GM23338 (cell line): ENCODE measurements around the gene NSA2. TPM values are rescaled to one million over a fixed set of nuclear protein-coding genes. Genes with fewer than 3 reads are reported as not detected.
A peak's percentile ranks its signal among the peaks of the same experiment; 100 is the strongest.
"Not testable (repeated sequence)": the region's sequence is repeated elsewhere in the genome, so short reads cannot be mapped to it uniquely, and the experiment has no call there.

Source experiments
- ATAC-seq: fragments of 200-7000 bp; cut with Tn5 transposase; 3 replicates; pipeline ENCODE4 v1.9.1; 2020
- DNase-seq: peaks from one replicate; pipeline ENCODE4 v3.0.0-alpha.2; 2015; ENCODE audit warnings: low spot score
- H2AFZ ChIP-seq: fragments of 200-600 bp; sonication (generic); 2 replicates; pipeline ENCODE4 v1.8.0; 2016; ENCODE audit warnings: antibody characterized with exemption, mild to moderate bottlenecking, moderate library complexity
- H3F3A ChIP-seq: fragments of 200-600 bp; sonication (generic); replicated peaks from 2 replicates; pipeline ENCODE4 v1.8.0; 2017; ENCODE audit warnings: antibody characterized with exemption, mixed run types, low read depth
- H3K27ac ChIP-seq: fragments of 200-600 bp; sonication (generic); 2 replicates; pipeline ENCODE4 v1.6.1; 2016; ENCODE audit warnings: low read depth
- H3K27me3 ChIP-seq: fragments of 200-600 bp; sonication (generic); 2 replicates; pipeline ENCODE4 v1.8.0; 2016; ENCODE audit warnings: mild to moderate bottlenecking, mixed run types, moderate library complexity; ENCODE audit not compliant: insufficient read depth
- H3K36me3 ChIP-seq: fragments of 200-600 bp; sonication (generic); 2 replicates; pipeline ENCODE4 v1.8.0; 2016; ENCODE audit warnings: mild to moderate bottlenecking; ENCODE audit not compliant: insufficient read depth
- H3K4me1 ChIP-seq: fragments of 200-600 bp; sonication (generic); 2 replicates; pipeline ENCODE4 v1.8.0; 2016; ENCODE audit warnings: mild to moderate bottlenecking, moderate library complexity; ENCODE audit not compliant: insufficient read depth
- H3K4me2 ChIP-seq: fragments of 200-600 bp; sonication (generic); 2 replicates; pipeline ENCODE4 v1.7.1; 2017; ENCODE audit warnings: mixed run types
- H3K4me3 ChIP-seq: fragments of 200-600 bp; sonication (generic); 2 replicates; pipeline ENCODE4 v1.6.1; 2016; ENCODE audit warnings: mixed run types
- H3K79me2 ChIP-seq: fragments of 200-600 bp; sonication (generic); replicated peaks from 2 replicates; pipeline ENCODE4 v1.8.0; 2017; ENCODE audit warnings: mild to moderate bottlenecking; ENCODE audit not compliant: insufficient read depth
- H3K9me2 ChIP-seq: fragments of 200-600 bp; sonication (generic); 2 replicates; pipeline ENCODE4 v1.8.0; 2017; ENCODE audit not compliant: insufficient read depth
- H4K20me1 ChIP-seq: fragments of 200-600 bp; sonication (generic); replicated peaks from 2 replicates; pipeline ENCODE4 v1.8.0; 2017; ENCODE audit warnings: mild to moderate bottlenecking; ENCODE audit not compliant: insufficient read depth
- H3K27ac Mint-ChIP-seq: 2 replicates; pipeline ENCODE4 v1.8.0; 2020; ENCODE audit warnings: inconsistent platforms, mild to moderate bottlenecking, moderate library complexity, mixed read lengths
- H3K27me3 Mint-ChIP-seq: 3 replicates; pipeline ENCODE4 v1.8.0; 2022; ENCODE audit warnings: low read depth, mild to moderate bottlenecking, moderate library complexity, mixed read lengths, inconsistent platforms; ENCODE audit not compliant: insufficient read depth, poor library complexity
- H3K36me3 Mint-ChIP-seq: 3 replicates; pipeline ENCODE4 v1.8.0; 2021; ENCODE audit warnings: low read depth, mild to moderate bottlenecking, inconsistent platforms, moderate library complexity, mixed read lengths
- H3K4me1 Mint-ChIP-seq: 3 replicates; pipeline ENCODE4 v1.8.0; 2020; ENCODE audit warnings: mild to moderate bottlenecking, inconsistent platforms, mixed read lengths
- H3K4me3 Mint-ChIP-seq: 3 replicates; pipeline ENCODE4 v1.8.0; 2021; ENCODE audit warnings: moderate library complexity, mild to moderate bottlenecking, inconsistent platforms, mixed read lengths
- H3K9me3 Mint-ChIP-seq: 3 replicates; pipeline ENCODE4 v1.8.0; 2020; ENCODE audit warnings: moderate library complexity, mild to moderate bottlenecking, inconsistent platforms, mixed read lengths
- EZH2 ChIP-seq: fragments of 200-600 bp; sonication (generic); IDR thresholded peaks from one replicate; pipeline ENCODE4 v1.8.0; 2017; ENCODE audit warnings: antibody characterized with exemption, mild to moderate bottlenecking, low read depth; ENCODE audit not compliant: unreplicated experiment
- NANOG ChIP-seq: IDR thresholded peaks from 2 replicates; pipeline ENCODE4 v1.6.1; 2016; ENCODE audit warnings: antibody characterized with exemption, borderline replicate concordance
- ZNF331 ChIP-seq: fragments of 250-450 bp; sonication (Bioruptor Pico); IDR thresholded peaks from 2 replicates; pipeline ENCODE4 v1.5.0; 2020; ENCODE audit warnings: low read depth, mild to moderate bottlenecking, moderate library complexity
- polyA plus RNA-seq: library from polyadenylated mRNA; unstranded; fragments of >200 nt; fragmentation: Nextera tagmentation; extraction: Ambion mirVana; gene quantifications from 2 replicates; pipeline ENCODE4 v1.2.1, GENCODE V29; 2016
- total RNA-seq: library from RNA; depleted of rRNA; stranded (reverse); fragments of >200 nt; shearing (Covaris generic); gene quantifications from 2 replicates; pipeline ENCODE4 v1.2.3, GENCODE V29; 2014
- TF ChIP-seq, protein P1 (sequence below): IDR thresholded peaks from one replicate; pipeline ENCODE4 v1.6.1; 2018; ENCODE audit warnings: antibody characterized with exemption; ENCODE audit not compliant: unreplicated experiment
- TF ChIP-seq, protein P2 (sequence below), 2 experiments: fragments of 200-600 bp in 1 of 2; sonication (generic) in 1 of 2; conservative IDR thresholded peaks; 2 replicates each; pipeline versions ENCODE4 v1.5.1 to v1.6.1; 2016 to 2017; ENCODE audit warnings: antibody characterized with exemption in 2 of 2, low read depth in 2 of 2, mild to moderate bottlenecking in 2 of 2, moderate library complexity in 1 of 2
- TF ChIP-seq, protein P3 (sequence below): IDR thresholded peaks from 2 replicates; pipeline ENCODE4 v1.6.1; 2016; ENCODE audit warnings: antibody characterized with exemption

The NSA2 gene
- total and polyA plus RNA-seq, 2 experiments from 2014 or later: 103 to 244 TPM

DNA sequence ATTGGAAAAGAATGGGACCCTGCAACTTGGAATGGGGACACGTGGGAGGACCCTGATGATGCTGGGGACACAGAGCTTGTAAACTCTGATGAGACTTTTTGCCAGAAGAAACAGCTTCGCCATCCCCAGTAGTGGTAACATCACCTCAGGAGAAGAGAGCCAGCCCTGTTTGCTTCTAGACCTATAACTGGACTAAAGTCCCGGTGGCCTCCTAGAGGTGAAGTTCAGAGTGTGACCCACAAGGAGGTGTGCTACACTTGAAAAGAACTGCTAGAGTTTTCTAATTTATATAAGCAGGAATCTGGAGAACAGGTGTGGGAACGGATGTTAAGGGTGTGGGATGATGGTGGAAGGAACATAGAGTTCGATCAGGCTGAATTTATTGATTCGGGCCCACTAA lies 19.8 kb downstream of the NSA2 start:
- H3F3A ChIP-seq: no peaks in the 10 kb centered on the region; the same call in 1 of the 2 replicates
- DNase-seq (no peak), ATAC-seq (no peak)
- peaks cover 88% of the 10 kb centered on the region for H3K36me3 Mint-ChIP-seq
- H3K27ac Mint-ChIP-seq: 0 out of 2 replicates have a peak overlapping the region, but pooled peaks have one; percentile 19
- H3K4me1 ChIP-seq: no peaks in the 10 kb centered on the region
- no peak overlapping the region for H3K4me3 Mint-ChIP-seq
- H3K4me1 Mint-ChIP-seq: peaks cover 3% of the 10 kb centered on the region; the same call in 1 of the 3 replicates
- no peaks in the 10 kb centered on the region for H3K27me3 ChIP-seq
- H3K27me3 Mint-ChIP-seq: peaks cover 10% of the 10 kb centered on the region
- H3K27ac ChIP-seq: no peak overlapping the region
- H3K36me3 ChIP-seq: peaks cover 49% of the 10 kb centered on the region
- no peak overlapping the region for H3K4me3 ChIP-seq
- H2AFZ ChIP-seq: no peak overlapping the region
- no peaks in the 10 kb centered on the region; the same call in 1 of the 2 replicates for H4K20me1 ChIP-seq
- peaks cover 8% of the 10 kb centered on the region for H3K79me2 ChIP-seq
- TF ChIP-seq, protein P1, sequence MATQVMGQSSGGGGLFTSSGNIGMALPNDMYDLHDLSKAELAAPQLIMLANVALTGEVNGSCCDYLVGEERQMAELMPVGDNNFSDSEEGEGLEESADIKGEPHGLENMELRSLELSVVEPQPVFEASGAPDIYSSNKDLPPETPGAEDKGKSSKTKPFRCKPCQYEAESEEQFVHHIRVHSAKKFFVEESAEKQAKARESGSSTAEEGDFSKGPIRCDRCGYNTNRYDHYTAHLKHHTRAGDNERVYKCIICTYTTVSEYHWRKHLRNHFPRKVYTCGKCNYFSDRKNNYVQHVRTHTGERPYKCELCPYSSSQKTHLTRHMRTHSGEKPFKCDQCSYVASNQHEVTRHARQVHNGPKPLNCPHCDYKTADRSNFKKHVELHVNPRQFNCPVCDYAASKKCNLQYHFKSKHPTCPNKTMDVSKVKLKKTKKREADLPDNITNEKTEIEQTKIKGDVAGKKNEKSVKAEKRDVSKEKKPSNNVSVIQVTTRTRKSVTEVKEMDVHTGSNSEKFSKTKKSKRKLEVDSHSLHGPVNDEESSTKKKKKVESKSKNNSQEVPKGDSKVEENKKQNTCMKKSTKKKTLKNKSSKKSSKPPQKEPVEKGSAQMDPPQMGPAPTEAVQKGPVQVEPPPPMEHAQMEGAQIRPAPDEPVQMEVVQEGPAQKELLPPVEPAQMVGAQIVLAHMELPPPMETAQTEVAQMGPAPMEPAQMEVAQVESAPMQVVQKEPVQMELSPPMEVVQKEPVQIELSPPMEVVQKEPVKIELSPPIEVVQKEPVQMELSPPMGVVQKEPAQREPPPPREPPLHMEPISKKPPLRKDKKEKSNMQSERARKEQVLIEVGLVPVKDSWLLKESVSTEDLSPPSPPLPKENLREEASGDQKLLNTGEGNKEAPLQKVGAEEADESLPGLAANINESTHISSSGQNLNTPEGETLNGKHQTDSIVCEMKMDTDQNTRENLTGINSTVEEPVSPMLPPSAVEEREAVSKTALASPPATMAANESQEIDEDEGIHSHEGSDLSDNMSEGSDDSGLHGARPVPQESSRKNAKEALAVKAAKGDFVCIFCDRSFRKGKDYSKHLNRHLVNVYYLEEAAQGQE: no peak
- TF ChIP-seq, protein P2, sequence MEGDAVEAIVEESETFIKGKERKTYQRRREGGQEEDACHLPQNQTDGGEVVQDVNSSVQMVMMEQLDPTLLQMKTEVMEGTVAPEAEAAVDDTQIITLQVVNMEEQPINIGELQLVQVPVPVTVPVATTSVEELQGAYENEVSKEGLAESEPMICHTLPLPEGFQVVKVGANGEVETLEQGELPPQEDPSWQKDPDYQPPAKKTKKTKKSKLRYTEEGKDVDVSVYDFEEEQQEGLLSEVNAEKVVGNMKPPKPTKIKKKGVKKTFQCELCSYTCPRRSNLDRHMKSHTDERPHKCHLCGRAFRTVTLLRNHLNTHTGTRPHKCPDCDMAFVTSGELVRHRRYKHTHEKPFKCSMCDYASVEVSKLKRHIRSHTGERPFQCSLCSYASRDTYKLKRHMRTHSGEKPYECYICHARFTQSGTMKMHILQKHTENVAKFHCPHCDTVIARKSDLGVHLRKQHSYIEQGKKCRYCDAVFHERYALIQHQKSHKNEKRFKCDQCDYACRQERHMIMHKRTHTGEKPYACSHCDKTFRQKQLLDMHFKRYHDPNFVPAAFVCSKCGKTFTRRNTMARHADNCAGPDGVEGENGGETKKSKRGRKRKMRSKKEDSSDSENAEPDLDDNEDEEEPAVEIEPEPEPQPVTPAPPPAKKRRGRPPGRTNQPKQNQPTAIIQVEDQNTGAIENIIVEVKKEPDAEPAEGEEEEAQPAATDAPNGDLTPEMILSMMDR (conservative IDR thresholded peaks at IDR 0.05; ENCODE audit: low read depth in 2 of 2): 0 out of 4 replicates have a peak, but pooled peaks have one; percentile 14 to 24
- no peaks in the 10 kb centered on the region for H3K9me3 Mint-ChIP-seq
- no peaks in the 10 kb centered on the region for H3K9me2 ChIP-seq
- H3K4me2 ChIP-seq: no peak overlapping the region

DNA sequence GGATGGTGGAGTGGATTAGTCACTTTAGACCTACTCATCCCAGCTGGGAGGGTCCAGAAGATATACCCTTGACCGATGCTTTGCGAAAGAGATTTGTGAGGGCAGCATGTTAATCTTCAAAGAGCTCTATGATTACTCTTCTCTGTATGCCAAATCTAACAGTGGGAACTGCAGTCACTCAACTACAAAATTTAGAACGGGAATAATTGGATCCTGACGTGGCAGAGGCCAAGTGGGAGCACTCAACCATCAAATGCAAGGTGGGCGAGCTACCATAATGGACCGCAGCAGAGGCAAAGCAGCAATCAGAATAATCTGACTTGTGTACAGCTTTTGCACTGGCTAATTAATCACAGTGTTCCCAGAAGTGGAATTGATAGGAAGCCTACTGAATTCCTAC lies 20.4 kb downstream of the NSA2 start:
- H3K79me2 ChIP-seq: peaks cover 8% of the 10 kb centered on the region
- H3K27me3 ChIP-seq: no peaks in the 10 kb centered on the region
- H3K9me2 ChIP-seq: no peaks in the 10 kb centered on the region
- no peaks in the 10 kb centered on the region; the same call in 1 of the 2 replicates for H4K20me1 ChIP-seq
- Mint-ChIP-seq H3K9me3 (no peaks in the 10 kb centered on the region), H3K27ac (no peak overlapping the region), H3K27me3 (peaks cover 10% of the 10 kb centered on the region), H3K36me3 (peaks cover 90% of the 10 kb centered on the region), H3K4me1 (peaks cover 3% of the 10 kb centered on the region; the same call in 1 of the 3 replicates), H3K4me3 (no peak overlapping the region)
- H2AFZ ChIP-seq: no peak overlapping the region
- TF ChIP-seq NANOG (no peak), ZNF331 (no peak), EZH2 (no peak)
- TF ChIP-seq, protein P3, sequence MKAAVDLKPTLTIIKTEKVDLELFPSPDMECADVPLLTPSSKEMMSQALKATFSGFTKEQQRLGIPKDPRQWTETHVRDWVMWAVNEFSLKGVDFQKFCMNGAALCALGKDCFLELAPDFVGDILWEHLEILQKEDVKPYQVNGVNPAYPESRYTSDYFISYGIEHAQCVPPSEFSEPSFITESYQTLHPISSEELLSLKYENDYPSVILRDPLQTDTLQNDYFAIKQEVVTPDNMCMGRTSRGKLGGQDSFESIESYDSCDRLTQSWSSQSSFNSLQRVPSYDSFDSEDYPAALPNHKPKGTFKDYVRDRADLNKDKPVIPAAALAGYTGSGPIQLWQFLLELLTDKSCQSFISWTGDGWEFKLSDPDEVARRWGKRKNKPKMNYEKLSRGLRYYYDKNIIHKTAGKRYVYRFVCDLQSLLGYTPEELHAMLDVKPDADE: no peak
- peaks cover 54% of the 10 kb centered on the region for H3K36me3 ChIP-seq
- ATAC-seq: no peak
- H3K27ac ChIP-seq: no peak overlapping the region
- no peak for DNase-seq
- H3F3A ChIP-seq: no peaks in the 10 kb centered on the region
- H3K4me2 ChIP-seq: no peak overlapping the region
- no peak overlapping the region for H3K4me3 ChIP-seq
- H3K4me1 ChIP-seq: no peaks in the 10 kb centered on the region

DNA sequence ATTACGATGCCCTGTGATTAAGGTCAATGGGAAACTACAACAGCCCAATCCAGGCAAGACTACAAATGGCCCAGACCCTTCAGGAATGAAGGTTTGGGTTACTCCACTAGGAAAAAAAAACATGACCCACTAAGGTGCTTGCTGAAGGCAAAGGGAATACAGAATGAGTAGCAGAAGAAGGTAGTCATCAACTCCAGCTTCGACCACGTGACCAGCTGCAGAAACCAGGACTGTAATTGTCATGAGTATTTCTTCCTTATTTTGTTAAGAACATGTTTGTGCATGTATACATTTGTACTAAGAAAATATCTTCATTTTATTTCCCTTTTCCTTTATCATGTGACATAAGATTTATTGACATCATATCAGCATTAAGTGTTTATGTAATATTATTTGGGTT lies 24.6 kb downstream of the NSA2 start:
- H3K4me3 Mint-ChIP-seq, H3K4me1 Mint-ChIP-seq, H2AFZ ChIP-seq, H3F3A ChIP-seq, H3K9me3 Mint-ChIP-seq, H3K4me1 ChIP-seq, H3K27me3 ChIP-seq, H3K9me2 ChIP-seq, DNase-seq, H3K4me2 ChIP-seq, H4K20me1 ChIP-seq, H3K27ac Mint-ChIP-seq, H3K4me3 ChIP-seq, H3K79me2 ChIP-seq, H3K27ac ChIP-seq, ATAC-seq: not testable (repeated sequence)
- H3K36me3 ChIP-seq: peaks cover 79% of the 10 kb centered on the region
- Mint-ChIP-seq H3K36me3 (peaks cover 99% of the 10 kb centered on the region), H3K27me3 (peaks cover 16% of the 10 kb centered on the region)
